Measurements from ENCODE around the gene STIM2.

DNA sequence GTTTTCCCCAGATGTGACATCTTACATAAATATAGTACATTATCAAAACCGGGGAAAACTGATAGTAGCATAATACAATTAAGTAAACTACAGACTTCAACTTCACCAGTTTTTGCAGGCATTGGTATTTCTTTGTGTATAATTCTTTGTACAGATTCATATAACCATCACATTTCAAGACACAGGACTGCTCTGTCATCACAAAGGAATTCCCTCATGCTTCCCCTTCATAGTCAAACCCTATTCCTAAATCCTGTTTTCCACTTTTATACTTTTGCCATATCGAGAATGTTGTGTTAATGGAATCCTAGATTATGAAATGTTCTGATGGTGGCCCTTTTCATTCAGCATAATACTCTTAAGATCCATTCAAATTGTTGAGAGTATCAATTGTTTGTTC lies 36.0 kb downstream of the STIM2 start:
- TF ChIP-seq, protein P1, sequence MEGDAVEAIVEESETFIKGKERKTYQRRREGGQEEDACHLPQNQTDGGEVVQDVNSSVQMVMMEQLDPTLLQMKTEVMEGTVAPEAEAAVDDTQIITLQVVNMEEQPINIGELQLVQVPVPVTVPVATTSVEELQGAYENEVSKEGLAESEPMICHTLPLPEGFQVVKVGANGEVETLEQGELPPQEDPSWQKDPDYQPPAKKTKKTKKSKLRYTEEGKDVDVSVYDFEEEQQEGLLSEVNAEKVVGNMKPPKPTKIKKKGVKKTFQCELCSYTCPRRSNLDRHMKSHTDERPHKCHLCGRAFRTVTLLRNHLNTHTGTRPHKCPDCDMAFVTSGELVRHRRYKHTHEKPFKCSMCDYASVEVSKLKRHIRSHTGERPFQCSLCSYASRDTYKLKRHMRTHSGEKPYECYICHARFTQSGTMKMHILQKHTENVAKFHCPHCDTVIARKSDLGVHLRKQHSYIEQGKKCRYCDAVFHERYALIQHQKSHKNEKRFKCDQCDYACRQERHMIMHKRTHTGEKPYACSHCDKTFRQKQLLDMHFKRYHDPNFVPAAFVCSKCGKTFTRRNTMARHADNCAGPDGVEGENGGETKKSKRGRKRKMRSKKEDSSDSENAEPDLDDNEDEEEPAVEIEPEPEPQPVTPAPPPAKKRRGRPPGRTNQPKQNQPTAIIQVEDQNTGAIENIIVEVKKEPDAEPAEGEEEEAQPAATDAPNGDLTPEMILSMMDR (IDR thresholded peaks at IDR 0.05) = no peak
- TF ChIP-seq POLR2A (IDR thresholded peaks at IDR 0.05) = no peak
